Endothelial cell (in vitro differentiated cells): ENCODE measurements around the gene TMEM14C. TPM values are rescaled to one million over a fixed set of nuclear protein-coding genes. Genes with fewer than 3 reads are reported as not detected.

Experiments used
- DNase-seq: peaks from one replicate; pipeline ENCODE4 v3.0.0; 2021; ENCODE audit warnings: low spot score
- H3K27ac Mint-ChIP-seq: one replicate; pipeline ENCODE4 v1.8.0; 2021; ENCODE audit warnings: mixed read lengths, inconsistent platforms; ENCODE audit not compliant: unreplicated experiment
- H3K27me3 Mint-ChIP-seq: one replicate; pipeline ENCODE4 v1.8.0; 2021; ENCODE audit warnings: mild to moderate bottlenecking, moderate library complexity, mixed read lengths, inconsistent platforms; ENCODE audit not compliant: unreplicated experiment
- H3K36me3 Mint-ChIP-seq: one replicate; pipeline ENCODE4 v1.8.0; 2021; ENCODE audit warnings: mild to moderate bottlenecking, low read depth, mixed read lengths, inconsistent platforms; ENCODE audit not compliant: unreplicated experiment
- H3K4me1 Mint-ChIP-seq: one replicate; pipeline ENCODE4 v1.8.0; 2021; ENCODE audit warnings: mild to moderate bottlenecking, mixed read lengths, inconsistent platforms; ENCODE audit not compliant: unreplicated experiment
- H3K4me3 Mint-ChIP-seq: one replicate; pipeline ENCODE4 v1.8.0; 2021; ENCODE audit warnings: mild to moderate bottlenecking, mixed read lengths, inconsistent platforms; ENCODE audit not compliant: unreplicated experiment
- H3K9me3 Mint-ChIP-seq: one replicate; pipeline ENCODE4 v1.8.0; 2021; ENCODE audit warnings: mixed read lengths, inconsistent platforms; ENCODE audit not compliant: unreplicated experiment
- total RNA-seq: library from RNA; stranded (reverse); fragmentation: NEBNext Ultra II Directional; extraction: Animal tissue kit (Norgen Biotek cat#: 25700); gene quantifications from one replicate; pipeline ENCODE4 v1.2.1, GENCODE V29; 2021; ENCODE audit not compliant: unreplicated experiment
- TF ChIP-seq, protein P1 (sequence below): fragments of 200-600 bp; sonication (generic); IDR thresholded peaks from one replicate; pipeline ENCODE4 v1.5.0; 2021; ENCODE audit warnings: antibody characterized with exemption; ENCODE audit not compliant: unreplicated experiment

Gene TMEM14C
- total RNA-seq, 1 donor from 2014 or later: 96.7 TPM

DNA sequence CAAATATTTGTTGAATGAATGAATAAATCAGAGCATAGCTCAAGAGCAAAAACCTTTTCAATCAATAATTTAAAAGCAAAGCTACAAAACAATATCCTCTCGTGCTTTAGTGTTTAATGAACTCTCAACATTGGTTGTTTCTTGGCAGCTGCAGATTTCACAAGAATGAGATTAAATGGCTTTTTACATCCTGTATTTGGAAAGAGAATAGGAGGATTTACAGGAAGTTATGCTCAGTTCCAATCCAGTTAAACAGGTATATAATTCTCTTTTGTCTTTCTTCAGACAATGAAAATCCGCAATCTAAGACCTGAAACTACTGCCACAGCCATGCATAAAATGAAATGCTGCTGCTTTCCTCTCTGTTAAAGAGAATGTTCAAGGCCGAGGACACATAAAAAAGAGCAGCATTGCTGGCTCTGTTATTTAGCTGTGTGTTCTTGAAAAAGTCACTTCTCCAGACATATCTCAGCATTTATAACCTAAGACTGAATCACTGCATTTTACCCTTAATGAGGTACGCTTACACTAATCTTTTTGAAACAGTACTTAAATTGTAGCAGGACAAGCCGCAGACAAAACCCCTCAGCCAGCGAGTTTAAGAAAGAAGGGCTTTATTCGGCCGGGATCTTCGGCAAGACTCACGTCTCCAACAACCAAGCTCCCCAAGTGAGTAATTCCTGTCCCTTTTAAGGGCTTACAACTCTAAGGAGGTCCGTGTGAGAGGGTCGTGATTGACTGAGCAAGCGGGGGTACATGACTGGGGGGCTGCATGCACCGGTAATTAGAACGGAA lies 32.0 kb upstream of the TMEM14C start:
- DNase-seq: no peak
- H3K9me3 Mint-ChIP-seq: no peaks in the 10 kb centered on the region
- TF ChIP-seq, protein P1, sequence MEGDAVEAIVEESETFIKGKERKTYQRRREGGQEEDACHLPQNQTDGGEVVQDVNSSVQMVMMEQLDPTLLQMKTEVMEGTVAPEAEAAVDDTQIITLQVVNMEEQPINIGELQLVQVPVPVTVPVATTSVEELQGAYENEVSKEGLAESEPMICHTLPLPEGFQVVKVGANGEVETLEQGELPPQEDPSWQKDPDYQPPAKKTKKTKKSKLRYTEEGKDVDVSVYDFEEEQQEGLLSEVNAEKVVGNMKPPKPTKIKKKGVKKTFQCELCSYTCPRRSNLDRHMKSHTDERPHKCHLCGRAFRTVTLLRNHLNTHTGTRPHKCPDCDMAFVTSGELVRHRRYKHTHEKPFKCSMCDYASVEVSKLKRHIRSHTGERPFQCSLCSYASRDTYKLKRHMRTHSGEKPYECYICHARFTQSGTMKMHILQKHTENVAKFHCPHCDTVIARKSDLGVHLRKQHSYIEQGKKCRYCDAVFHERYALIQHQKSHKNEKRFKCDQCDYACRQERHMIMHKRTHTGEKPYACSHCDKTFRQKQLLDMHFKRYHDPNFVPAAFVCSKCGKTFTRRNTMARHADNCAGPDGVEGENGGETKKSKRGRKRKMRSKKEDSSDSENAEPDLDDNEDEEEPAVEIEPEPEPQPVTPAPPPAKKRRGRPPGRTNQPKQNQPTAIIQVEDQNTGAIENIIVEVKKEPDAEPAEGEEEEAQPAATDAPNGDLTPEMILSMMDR: no peak
- no peaks in the 10 kb centered on the region for H3K36me3 Mint-ChIP-seq
- peaks cover 36% of the 10 kb centered on the region for H3K4me1 Mint-ChIP-seq
- H3K27me3 Mint-ChIP-seq: peaks cover 6% of the 10 kb centered on the region
- H3K27ac Mint-ChIP-seq: peak overlapping the region; percentile 68
- H3K4me3 Mint-ChIP-seq: no peak overlapping the region

DNA sequence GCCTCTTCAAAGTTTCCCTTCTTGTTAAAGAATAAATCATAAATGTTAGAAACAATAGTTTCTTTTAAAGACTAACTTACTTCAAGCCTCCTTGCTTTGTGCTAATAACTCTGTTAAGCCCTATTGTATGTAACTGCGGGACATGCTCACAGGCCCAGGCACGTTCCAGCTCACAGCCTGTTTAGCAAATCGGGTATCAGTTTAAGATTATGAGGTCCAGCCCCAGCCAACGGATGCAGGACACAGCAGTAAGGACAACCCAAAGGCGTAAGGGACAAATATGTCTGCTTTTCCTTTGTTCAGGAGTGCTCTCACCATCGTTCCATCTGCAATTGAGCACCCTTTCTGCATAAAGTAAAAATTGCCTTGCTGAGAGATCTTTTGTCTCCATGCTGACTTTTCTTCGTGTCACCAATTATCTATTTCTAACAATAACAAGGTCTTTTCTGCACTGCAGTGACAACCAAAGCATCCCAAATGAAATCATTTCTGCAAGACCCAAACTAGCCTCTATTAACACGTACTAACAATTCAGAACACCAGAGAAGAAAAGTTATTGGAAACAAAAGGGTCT lies 29.8 kb upstream of the TMEM14C start:
- Mint-ChIP-seq H3K36me3 (peaks cover 3% of the 10 kb centered on the region), H3K27me3 (peaks cover 6% of the 10 kb centered on the region), H3K27ac (peak overlapping the region; percentile 89), H3K9me3 (no peaks in the 10 kb centered on the region), H3K4me3 (peak overlapping the region; percentile 92), H3K4me1 (peaks cover 36% of the 10 kb centered on the region)
- TF ChIP-seq, protein P1: no peak
- no peak for DNase-seq

DNA sequence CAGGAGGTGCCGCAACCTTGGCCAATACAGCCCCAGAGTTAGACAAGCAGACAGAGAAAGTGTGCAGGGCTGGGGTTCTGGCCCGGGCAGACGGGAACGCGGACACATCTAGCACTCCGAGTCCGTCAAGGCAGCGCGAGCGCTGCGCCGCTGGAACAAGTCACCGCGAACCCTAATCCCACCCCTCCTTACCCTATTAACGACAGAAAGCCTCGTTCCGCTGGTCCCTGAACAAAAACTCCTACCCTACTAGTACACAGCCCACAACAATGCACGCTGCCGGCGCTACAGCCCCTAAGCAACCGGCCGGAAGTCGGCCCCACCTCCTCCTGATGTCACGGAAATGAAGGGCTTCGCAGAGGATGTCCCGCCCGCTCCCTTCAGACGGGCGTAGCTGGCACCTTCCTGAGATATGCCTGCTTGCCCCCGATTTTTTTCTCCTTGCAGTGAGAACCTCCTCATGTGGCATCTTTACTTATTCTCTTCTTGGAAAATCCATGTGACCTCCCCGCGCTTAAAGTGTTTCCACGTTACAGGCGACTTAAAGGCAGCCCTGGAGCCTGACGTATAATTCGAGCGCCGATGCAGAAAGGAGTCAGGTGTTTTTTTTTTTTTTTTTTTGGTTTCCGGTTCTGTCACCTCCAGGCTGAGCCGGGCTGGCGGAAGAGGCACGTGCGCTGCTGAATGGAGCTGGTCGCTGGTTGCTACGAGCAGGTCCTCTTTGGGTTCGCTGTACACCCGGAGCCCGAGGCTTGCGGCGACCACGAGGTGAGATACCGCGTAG lies 28.4 kb upstream of the TMEM14C start, which contains the start of the genes C6orf52 and PAK1IP1:
TSS of gene C6orf52 (minus strand) at position 315 of the 784 bp plus-strand sequence. CDS start 7,066 bp downstream, outside the sequence.
TSS of gene PAK1IP1 (plus strand) at position 671 of the 784 bp plus-strand sequence. CDS start at position 685, 14 bp downstream.
- peaks cover 14% of the 10 kb centered on the region for H3K36me3 Mint-ChIP-seq
- TF ChIP-seq, protein P1: no peak
- peak within 1 kb of the TSS; percentile 92 for H3K4me3 Mint-ChIP-seq

DNA sequence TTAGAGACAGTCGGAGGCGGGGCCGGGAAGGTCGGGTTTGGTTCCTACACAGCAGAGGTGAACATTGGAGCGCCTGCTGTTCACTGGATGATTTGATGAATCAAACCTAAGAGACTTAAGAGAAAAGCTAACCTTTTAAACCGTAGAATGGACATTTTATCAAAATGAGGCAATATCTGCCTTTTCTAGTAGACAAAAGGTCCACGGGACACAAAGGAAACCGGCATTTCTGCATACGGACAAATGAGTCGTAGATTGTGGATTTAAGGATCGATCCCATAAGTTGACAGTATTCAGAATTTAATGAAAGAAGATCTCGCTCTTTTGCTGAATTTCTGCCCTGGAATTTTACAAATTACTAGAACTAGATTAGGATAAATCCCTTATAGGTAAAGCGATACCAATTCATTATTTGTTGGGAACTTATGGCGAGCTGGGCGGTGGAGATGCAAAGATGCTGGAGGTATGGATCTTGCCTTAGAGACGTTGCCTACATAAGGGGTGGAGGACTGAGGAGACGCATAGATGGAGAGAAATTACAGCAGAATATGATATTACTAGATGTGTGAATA lies 27.7 kb upstream of the TMEM14C start:
- TF ChIP-seq, protein P1: no peak

More for the DNA sequence above, 28.4 kb upstream of the TMEM14C start, which contains the start of the genes C6orf52 and PAK1IP1:
- H3K27ac Mint-ChIP-seq: peak within 1 kb of the TSS; percentile 100
- peak; percentile 85 for DNase-seq
- peaks cover 6% of the 10 kb centered on the region for H3K27me3 Mint-ChIP-seq
- no peaks in the 10 kb centered on the region for H3K9me3 Mint-ChIP-seq
- H3K4me1 Mint-ChIP-seq: peaks cover 36% of the 10 kb centered on the region

More for the DNA sequence above, 27.7 kb upstream of the TMEM14C start:
- H3K27me3 Mint-ChIP-seq: peaks cover 6% of the 10 kb centered on the region
- peaks cover 14% of the 10 kb centered on the region for H3K36me3 Mint-ChIP-seq
- H3K27ac Mint-ChIP-seq: peak overlapping the region; percentile 100
- H3K9me3 Mint-ChIP-seq: no peaks in the 10 kb centered on the region
- H3K4me3 Mint-ChIP-seq: peak overlapping the region; percentile 92
- peaks cover 32% of the 10 kb centered on the region for H3K4me1 Mint-ChIP-seq
- no peak for DNase-seq
